DND-41 (cell line): Measurements from ENCODE around the gene GFOD2.
A peak's percentile ranks its signal among the peaks of the same experiment; 100 is the strongest.

Source experiments
- ATAC-seq: fragments of 200-7000 bp; cut with Tn5 transposase; 3 replicates; pipeline ENCODE4 v1.9.1; 2021; ENCODE audit warnings: low read depth; ENCODE audit not compliant: insufficient read depth
- DNase-seq: peaks from one replicate; pipeline ENCODE4 v3.0.0-alpha.2; 2020
- H2AFZ ChIP-seq: 2 replicates; pipeline ENCODE4 v1.6.0; 2012; ENCODE audit warnings: low read depth, low read length
- H3K27ac ChIP-seq: 2 replicates; pipeline ENCODE4 v1.5.1; 2012; ENCODE audit warnings: low read length, inconsistent platforms
- H3K27me3 ChIP-seq: fragments of 200-600 bp; sonication (generic); 2 replicates; pipeline ENCODE4 v1.6.0; 2012; ENCODE audit warnings: low read length, mild to moderate bottlenecking, inconsistent platforms; ENCODE audit not compliant: insufficient read depth, poor library complexity
- H3K36me3 ChIP-seq: 2 replicates; pipeline ENCODE4 v1.5.1; 2012; ENCODE audit warnings: low read length, inconsistent platforms; ENCODE audit not compliant: insufficient read depth
- H3K4me1 ChIP-seq: 2 replicates; pipeline ENCODE4 v1.5.1; 2012; ENCODE audit warnings: mild to moderate bottlenecking, low read length; ENCODE audit not compliant: insufficient read depth
- H3K4me2 ChIP-seq: 2 replicates; pipeline ENCODE4 v1.6.0; 2012; ENCODE audit warnings: mild to moderate bottlenecking, moderate library complexity, low read length, inconsistent platforms; ENCODE audit not compliant: insufficient read depth
- H3K4me3 ChIP-seq, 2 experiments: fragments of 200-600 bp in 1 of 2; shearing (Covaris generic) in 1 of 2; 2 replicates each; pipeline ENCODE4 v1.5.1; 2012 to 2016; ENCODE audit warnings: inconsistent platforms in 2 of 2, low read length in 2 of 2, mild to moderate bottlenecking in 2 of 2, low read depth in 1 of 2, moderate library complexity in 1 of 2
- H3K79me2 ChIP-seq: 2 replicates; pipeline ENCODE4 v1.6.0; 2012; ENCODE audit warnings: low read length, inconsistent platforms; ENCODE audit not compliant: insufficient read depth
- H3K9ac ChIP-seq: 2 replicates; pipeline ENCODE4 v1.6.0; 2012; ENCODE audit warnings: low read depth, mild to moderate bottlenecking, inconsistent platforms, low read length, moderate library complexity
- H3K9me3 ChIP-seq: 2 replicates; pipeline ENCODE4 v1.5.1; 2012; ENCODE audit warnings: low read length, moderate library complexity, mild to moderate bottlenecking, inconsistent platforms; ENCODE audit not compliant: insufficient read depth, severe bottlenecking
- H4K20me1 ChIP-seq: 2 replicates; pipeline ENCODE4 v1.6.0; 2012; ENCODE audit warnings: low read length; ENCODE audit not compliant: insufficient read depth
- CTCF ChIP-seq: IDR thresholded peaks from 2 replicates; pipeline ENCODE4 v1.5.1; 2012; ENCODE audit warnings: borderline replicate concordance, low read length, moderate library complexity, mild to moderate bottlenecking; ENCODE audit not compliant: poor library complexity, severe bottlenecking; ENCODE audit errors: extremely low read depth
- EZH2 ChIP-seq: IDR thresholded peaks from 3 replicates; pipeline ENCODE4 v1.6.1; 2012; ENCODE audit warnings: borderline replicate concordance, low read depth, mild to moderate bottlenecking, moderate library complexity, low read length, inconsistent platforms; ENCODE audit not compliant: severe bottlenecking

The GFOD2 gene

DNA sequence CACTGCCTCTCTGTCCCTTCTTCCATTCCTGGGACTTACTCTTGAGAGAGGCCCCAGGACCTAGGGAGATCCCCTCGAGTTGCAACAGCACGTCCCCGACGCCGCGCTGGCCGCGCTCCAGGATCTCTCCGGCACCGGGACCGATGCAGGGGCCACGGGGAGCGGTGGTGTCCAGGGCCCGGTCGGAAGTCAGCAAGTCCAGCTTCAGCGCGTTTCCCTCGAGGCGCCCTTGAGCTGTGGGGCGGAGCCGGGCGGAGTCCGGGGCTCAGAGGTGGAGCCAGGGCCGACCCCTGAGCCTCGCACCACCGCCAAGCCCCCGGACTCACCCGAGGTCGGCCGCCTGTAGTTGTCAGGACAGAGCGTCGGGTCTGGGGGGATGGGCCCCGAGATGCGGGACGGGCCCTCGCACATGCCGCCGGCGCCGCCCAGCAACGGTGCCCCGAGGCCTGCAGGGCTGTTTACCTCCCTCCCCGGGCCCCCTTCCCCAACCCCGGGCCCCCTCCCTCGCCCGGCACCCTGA lies 53.0 kb downstream of the GFOD2 start:
- Histone ChIP-seq H4K20me1 (0 out of 2 replicates have a peak, but pooled peaks cover 2% of the 10 kb centered on the region), H3K4me2 (peak overlapping the region; percentile 100), H3K36me3 (peaks cover 27% of the 10 kb centered on the region), H3K9me3 (no peaks in the 10 kb centered on the region), H3K4me1 (peaks cover 41% of the 10 kb centered on the region), H3K27me3 (no peaks in the 10 kb centered on the region), H2AFZ (peak overlapping the region; percentile 98), H3K79me2 (peaks cover 10% of the 10 kb centered on the region), H3K9ac (peak overlapping the region; percentile 94), H3K4me3 (peak overlapping the region; percentile 85 to 96; a peak in 3 of 4 replicates), H3K27ac (peak overlapping the region; percentile 84)
- ATAC-seq = peak; percentile 32
- no peak for TF ChIP-seq CTCF
- TF ChIP-seq EZH2 = no peak
- DNase-seq = no peak

- H3K9ac ChIP-seq = peak overlapping the region; percentile 94
- TF ChIP-seq CTCF (no peak), EZH2 (no peak)
- 0 out of 2 replicates have a peak, but pooled peaks cover 2% of the 10 kb centered on the region for H4K20me1 ChIP-seq
- no peaks in the 10 kb centered on the region for H3K27me3 ChIP-seq
- peak overlapping the region; percentile 100 for H3K4me2 ChIP-seq
- peaks cover 27% of the 10 kb centered on the region for H3K36me3 ChIP-seq
- peaks cover 10% of the 10 kb centered on the region for H3K79me2 ChIP-seq
- peak overlapping the region; percentile 62 for H3K27ac ChIP-seq
- DNase-seq = no peak
- peak overlapping the region; percentile 85 to 96; a peak in 3 of 4 replicates for H3K4me3 ChIP-seq
- no peak for ATAC-seq
- H3K9me3 ChIP-seq = no peaks in the 10 kb centered on the region
- H3K4me1 ChIP-seq = peaks cover 43% of the 10 kb centered on the region
- peak overlapping the region; percentile 66; the same call in 1 of the 2 replicates for H2AFZ ChIP-seq
Measured at GRCh38 chr16:67665598-67665997, 53.5 kb downstream of the GFOD2 start.

GRCh38 chr16:67664871-67665270 lies 54.2 kb downstream of the GFOD2 start:
- no peak overlapping the region for H2AFZ ChIP-seq
- TF ChIP-seq EZH2 (no peak), CTCF (no peak)
- no peaks in the 10 kb centered on the region for H3K9me3 ChIP-seq
- no peak overlapping the region for H3K27ac ChIP-seq
- DNase-seq (no peak), ATAC-seq (no peak)
- no peaks in the 10 kb centered on the region for H3K27me3 ChIP-seq
- H3K4me1 ChIP-seq = peaks cover 43% of the 10 kb centered on the region
- no peak overlapping the region for H3K4me3 ChIP-seq
- H3K36me3 ChIP-seq = peaks cover 27% of the 10 kb centered on the region
- peak overlapping the region; percentile 29; the same call in 1 of the 2 replicates for H3K4me2 ChIP-seq
- H4K20me1 ChIP-seq = 0 out of 2 replicates have a peak, but pooled peaks cover 2% of the 10 kb centered on the region
- H3K9ac ChIP-seq = no peak overlapping the region
- peaks cover 11% of the 10 kb centered on the region for H3K79me2 ChIP-seq
